Neural progenitor cell (in vitro differentiated cells): ENCODE measurements around the gene IRGC.

Source experiments
- EZH2 ChIP-seq: fragments of 200-600 bp; sonication (generic); IDR thresholded peaks from 2 replicates; pipeline ENCODE4 v1.6.1; 2017; ENCODE audit warnings: antibody characterized with exemption, mild to moderate bottlenecking, moderate library complexity
- EZH2phosphoT487 ChIP-seq: fragments of 200-600 bp; sonication (generic); IDR thresholded peaks from 2 replicates; pipeline ENCODE4 v1.6.1; 2017; ENCODE audit warnings: antibody characterized with exemption
- TF ChIP-seq, protein P1 (sequence below): fragments of 200-600 bp; sonication (generic); IDR thresholded peaks from 2 replicates; pipeline ENCODE4 v1.5.1; 2017; ENCODE audit warnings: antibody characterized with exemption, mild to moderate bottlenecking

DNA sequence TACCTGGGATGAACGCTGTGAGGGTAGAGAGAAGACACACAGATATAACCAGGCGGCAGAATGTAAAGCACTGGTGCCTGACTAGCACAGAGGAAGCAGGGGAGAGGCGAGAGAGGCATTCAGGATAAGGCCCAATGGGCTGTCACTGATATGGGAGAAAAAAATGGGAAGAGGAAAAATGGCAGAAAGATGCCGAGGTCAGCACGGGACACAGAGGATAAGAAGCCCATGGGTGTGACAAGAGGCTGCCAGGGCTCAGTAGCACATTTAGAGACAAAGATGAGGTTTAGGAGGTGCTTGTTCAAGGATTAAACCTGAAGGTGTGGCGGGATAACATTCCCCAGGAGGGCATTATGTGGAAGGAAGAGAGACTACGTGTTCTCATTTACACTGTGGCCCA is 33.3 kb downstream of the IRGC start:
- TF ChIP-seq, protein P1, sequence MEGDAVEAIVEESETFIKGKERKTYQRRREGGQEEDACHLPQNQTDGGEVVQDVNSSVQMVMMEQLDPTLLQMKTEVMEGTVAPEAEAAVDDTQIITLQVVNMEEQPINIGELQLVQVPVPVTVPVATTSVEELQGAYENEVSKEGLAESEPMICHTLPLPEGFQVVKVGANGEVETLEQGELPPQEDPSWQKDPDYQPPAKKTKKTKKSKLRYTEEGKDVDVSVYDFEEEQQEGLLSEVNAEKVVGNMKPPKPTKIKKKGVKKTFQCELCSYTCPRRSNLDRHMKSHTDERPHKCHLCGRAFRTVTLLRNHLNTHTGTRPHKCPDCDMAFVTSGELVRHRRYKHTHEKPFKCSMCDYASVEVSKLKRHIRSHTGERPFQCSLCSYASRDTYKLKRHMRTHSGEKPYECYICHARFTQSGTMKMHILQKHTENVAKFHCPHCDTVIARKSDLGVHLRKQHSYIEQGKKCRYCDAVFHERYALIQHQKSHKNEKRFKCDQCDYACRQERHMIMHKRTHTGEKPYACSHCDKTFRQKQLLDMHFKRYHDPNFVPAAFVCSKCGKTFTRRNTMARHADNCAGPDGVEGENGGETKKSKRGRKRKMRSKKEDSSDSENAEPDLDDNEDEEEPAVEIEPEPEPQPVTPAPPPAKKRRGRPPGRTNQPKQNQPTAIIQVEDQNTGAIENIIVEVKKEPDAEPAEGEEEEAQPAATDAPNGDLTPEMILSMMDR, result no peak
- no peak for TF ChIP-seq EZH2
- no peak for TF ChIP-seq EZH2phosphoT487
